GM12878 (cell line): ENCODE measurements around the gene GNGT2.

Experiments
- CTCF ChIP-seq, 3 experiments: IDR thresholded peaks in 2 of 3; conservative IDR thresholded peaks in 1 of 3; 2 replicates each; pipeline ENCODE4 v1.5.1; 2011; ENCODE audit warnings: low read depth in 3 of 3, low read length in 3 of 3, mild to moderate bottlenecking in 3 of 3, control low read depth in 2 of 3, moderate library complexity in 2 of 3, inconsistent platforms in 1 of 3, mixed read lengths in 1 of 3; ENCODE audit not compliant: control insufficient read depth in 2 of 3, insufficient read depth in 1 of 3; ENCODE audit errors: extremely low read depth in 1 of 3
- MYC ChIP-seq: IDR thresholded peaks from 2 replicates; pipeline ENCODE4 v1.6.1; 2011; ENCODE audit warnings: mild to moderate bottlenecking, low read length, moderate library complexity, inconsistent platforms; ENCODE audit not compliant: insufficient read depth, insufficient replicate concordance, insufficient read length, severe bottlenecking
- SIN3A ChIP-seq: IDR thresholded peaks from 2 replicates; pipeline ENCODE4 v1.6.1; 2012; ENCODE audit warnings: low read depth, low read length, improper control_type of control experiment
- STAT3 ChIP-seq: IDR thresholded peaks from 2 replicates; pipeline ENCODE4 v1.6.1; 2011; ENCODE audit warnings: low read depth, low read length, improper control_type of control experiment
- YY1 ChIP-seq: IDR thresholded peaks from 2 replicates; pipeline ENCODE4 v1.6.1; 2011; ENCODE audit warnings: low read depth, mild to moderate bottlenecking, low read length

GRCh38 chr17:49213399-49213798, 3.0 kb upstream of the GNGT2 start:
- TF ChIP-seq CTCF (IDR thresholded peaks at IDR 0.05 in 2 of 3, conservative IDR thresholded peaks at IDR 0.05 in 1 of 3; ENCODE audit: control insufficient read depth in 2 of 3, extremely low read depth in 1 of 3, insufficient read depth in 1 of 3, low read depth in 3 of 3, low read length in 3 of 3) (no peak), MYC (no peak), SIN3A (no peak), YY1 (no peak), STAT3 (no peak)
